HG02943 (cell line): ENCODE data around the gene FOXRED2.

Source experiments
- ATAC-seq: cut with Tn5 transposase; IDR thresholded peaks from one replicate; pipeline ENCODE4 v1.9.1; 2021; ENCODE audit warnings: mild to moderate bottlenecking, low read depth, moderate library complexity; ENCODE audit not compliant: unreplicated experiment

FOXRED2 gene

DNA sequence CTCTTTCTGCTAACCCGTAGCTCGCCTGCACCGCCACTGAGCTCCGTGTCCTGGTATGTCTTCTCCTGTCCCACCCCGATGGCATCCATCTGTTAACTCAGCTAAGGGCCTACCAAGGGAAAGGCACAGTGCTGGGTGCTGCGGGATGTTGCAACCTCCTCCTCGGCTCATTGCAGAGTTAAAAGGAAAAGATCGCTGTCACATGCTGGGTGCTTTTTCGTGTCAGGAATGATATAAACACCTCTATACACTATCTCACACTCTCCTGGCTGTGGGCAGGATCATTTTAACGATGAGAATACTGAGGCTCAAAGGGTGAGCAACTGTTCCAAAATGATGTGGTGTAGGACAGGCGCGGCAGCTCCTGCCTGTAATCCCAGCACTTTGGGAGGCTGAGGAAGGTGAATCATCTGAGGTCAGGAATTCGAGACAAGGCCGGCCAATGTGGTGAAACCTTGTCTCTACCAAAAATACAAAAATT lies 35.5 kb downstream of the FOXRED2 start:
- no peak for ATAC-seq

DNA sequence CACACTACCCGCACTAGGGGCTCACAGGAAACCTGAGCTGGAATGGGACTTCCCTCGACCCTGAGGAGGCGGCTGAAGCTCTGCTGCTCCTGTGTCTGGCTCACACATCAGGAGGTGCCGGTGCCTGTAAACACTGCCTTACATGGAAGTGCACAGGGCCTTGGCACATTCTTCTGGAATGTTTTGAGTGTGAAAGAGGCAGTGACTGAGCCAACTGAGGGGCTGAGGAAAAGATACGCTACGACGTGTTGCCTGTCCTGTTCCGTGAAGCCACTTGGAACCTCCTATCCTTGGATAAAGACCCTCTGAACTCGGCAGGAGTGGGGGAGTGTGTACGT lies 35.9 kb downstream of the FOXRED2 start:
- ATAC-seq: no peak

DNA sequence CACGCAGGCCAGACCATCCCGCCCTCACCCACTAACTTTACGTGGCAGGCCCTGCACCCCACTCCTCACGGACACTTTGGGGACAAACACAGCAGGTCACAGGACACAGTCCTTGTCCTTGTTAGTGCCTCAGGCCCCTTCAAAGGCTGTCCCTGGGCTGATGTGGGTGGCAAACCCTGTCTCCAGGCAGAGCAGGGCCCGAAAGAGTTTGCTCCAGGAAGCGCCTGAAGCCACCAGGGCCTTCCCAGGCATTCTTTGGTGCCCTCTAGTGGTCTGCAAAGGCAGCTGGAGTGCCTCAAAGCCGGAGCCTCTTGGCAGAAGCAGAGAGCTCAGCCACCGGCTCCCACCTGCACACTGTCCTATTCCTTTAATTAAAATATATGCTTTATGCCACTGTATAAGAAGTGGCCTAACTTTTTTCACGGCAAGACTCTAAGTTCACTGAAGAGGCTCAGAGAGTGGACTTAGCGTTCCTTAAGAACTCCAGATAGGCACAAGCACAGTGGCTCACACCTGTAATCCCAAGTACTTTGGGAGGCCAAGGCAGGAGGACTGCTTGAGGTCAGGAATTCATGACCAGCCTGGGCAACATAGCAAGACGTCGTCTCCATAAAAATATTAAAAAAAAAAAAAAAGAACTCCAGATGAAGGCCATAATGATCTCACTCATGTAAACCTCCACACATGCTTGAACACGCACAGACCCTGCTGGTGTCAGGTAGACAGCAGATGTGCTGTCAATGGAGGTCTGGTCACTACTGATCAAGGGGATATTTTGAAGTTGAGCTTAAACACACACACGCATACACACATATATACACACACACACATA lies 36.5 kb downstream of the FOXRED2 start:
- ATAC-seq: no peak

DNA sequence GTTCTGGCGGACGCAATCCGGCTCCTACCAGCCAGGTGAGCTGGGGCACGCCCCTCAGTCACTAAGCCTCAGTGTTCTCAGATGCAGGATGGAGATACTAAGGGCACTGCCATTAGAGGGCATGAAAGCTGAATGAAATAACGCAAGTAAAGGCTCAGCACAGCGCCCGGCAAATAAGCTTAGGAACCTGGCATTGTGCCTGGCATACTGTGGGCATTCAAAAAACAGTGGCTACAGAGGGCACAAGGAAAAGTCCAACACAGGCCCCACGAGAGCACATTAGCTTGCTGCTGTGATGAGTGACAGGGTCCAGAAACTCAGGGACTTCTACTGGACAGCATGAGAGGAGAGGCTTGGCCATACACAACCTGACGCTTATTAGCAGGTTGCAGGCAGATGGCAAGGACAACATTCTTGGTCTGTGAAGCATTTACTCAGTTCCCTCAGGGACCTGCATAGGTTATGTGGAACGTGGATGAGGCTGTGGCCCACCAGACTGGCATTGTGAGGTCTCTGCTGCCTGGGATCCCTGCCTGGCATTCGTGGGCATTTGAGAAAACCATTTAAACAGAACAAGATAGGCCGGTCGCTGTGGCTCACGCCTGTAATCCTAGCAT lies 37.6 kb downstream of the FOXRED2 start:
- ATAC-seq: no peak

DNA sequence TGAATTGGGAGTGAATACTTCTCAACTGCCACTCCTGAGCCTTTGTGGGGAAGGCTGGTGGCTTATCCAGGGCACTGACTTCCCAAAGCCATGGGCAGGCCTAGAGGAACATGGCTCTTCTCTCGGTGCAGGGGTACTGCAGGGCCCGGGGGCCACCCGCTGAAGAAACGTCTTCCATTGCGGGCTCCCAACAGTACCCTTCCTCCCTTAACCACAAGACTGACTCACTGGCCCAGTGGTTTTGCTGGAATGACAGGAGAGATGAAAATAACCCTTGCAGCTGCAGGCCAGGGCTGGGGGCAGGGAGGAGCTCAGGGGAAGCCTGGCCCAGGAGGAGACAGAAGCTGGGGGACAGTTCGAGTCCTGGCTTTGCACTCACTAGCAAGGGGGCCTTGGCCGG lies 38.9 kb downstream of the FOXRED2 start:
- no peak for ATAC-seq

DNA sequence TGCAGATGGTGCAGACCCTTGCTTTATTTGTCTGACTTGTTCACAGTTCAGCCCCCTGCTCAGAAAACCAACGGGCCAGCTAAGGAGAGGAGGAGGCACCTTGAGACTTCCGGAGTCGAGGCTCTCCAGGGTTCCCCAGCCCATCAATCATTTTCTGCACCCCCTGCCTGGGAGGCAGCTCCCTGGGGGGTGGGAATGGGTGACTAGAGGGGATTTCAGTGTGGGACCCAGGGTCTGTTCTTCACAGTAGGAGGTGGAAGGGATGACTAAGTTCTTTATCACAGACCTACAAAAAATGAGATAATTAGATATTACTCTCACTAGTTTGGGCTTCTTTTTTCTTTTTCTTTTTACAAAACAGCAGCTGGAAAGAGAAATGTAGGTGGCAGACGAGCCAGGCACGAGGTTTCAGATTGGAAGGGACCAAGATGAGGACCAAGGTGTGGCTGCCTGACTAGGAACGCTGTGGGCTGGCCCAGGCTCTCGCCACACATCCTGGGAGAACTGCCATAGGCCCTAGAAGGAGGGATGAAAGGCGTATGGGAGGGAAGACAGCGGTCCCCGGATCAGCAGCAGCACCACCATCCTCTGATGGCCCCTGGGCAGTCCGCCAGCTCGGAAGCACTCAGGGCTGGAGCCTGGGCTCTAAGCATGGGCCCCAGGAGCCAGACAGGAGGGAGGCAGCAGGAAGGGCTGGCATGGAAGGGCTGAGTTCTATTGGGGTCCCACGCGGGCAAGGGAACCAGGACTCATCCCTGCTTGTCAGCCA lies 39.6 kb downstream of the FOXRED2 start:
- no peak for ATAC-seq

DNA sequence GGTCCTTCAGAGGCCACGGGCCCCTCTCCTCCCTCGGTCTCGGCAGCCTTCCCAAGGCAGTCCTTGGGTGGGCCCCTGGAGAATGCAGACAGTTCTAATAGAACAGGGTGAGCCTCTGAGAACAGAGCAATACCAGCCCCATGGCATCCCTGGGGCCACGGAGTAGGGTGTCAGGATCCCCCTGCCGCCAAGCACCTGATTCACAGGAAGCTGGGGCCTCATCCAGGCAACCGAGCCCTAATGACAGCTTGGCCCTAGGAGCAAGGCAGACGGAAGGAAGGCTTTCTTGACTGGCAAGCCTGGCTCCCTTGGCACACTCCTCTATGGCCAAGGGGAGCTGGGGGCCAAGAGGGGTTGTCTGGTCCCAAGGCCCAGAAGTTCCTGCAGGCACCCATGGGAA lies 40.6 kb downstream of the FOXRED2 start:
- ATAC-seq: no peak

DNA sequence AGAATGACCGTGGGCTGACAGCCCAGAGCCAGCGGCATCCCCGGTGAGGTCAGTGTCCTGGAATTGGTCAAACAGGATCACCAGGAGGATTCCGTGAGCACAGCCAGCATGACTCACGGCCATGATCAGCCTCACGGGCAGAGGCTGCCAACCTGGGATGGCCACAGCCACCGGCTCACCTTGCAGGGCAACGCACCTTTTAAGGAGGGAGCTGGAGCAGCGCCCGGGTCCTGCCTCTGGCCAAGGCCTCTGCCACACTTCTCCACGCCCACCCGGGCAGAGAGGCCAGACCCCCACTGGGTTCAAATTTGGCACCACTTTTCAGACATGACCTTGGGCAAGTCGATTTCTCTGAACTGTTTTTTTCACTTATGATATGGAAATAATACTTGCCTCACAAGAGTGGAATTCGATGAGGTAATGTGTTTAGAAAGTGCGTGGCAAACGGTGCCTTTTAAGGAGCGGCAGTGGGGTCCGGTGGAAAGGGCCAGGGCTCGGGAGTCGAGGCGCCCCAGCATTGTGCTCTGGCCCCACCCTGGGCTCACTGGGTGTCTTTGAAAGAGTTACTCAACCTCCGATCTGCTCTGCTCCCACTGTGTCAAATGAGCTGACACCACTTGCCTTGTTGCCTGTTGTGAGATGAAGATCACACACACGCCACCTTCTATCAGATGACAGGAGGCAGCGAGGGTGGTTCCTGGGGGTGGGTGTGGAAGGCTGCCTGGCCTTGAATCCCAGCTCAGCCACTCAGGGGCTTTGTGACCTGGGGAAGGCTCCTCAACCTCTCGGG lies 41.4 kb downstream of the FOXRED2 start:
- no peak for ATAC-seq

DNA sequence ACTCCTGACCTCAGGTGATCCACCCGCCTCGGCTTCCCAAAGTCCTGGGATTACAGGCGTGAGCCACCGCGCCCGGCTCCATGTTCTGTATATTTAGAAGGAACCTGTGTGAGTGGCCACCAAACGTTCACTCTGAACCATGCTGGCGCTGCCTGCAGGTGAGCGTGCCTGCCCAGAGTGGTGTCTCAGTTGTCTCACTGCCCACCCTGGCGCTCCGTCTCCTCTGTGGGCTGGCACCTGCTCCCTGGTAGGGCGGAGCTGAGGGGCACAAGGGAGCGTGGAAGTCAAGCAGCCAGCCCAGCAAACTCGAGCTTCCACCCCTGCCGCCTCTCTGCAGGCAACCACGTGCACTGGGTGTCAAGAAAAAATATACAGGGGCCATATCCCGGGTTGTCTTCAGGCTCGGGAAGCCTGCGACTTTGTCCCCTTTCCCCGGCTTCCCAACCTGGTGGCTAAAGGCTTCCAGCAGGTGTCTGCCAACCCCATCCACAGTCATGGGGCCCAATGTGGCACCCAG lies 42.1 kb downstream of the FOXRED2 start:
- ATAC-seq: no peak

DNA sequence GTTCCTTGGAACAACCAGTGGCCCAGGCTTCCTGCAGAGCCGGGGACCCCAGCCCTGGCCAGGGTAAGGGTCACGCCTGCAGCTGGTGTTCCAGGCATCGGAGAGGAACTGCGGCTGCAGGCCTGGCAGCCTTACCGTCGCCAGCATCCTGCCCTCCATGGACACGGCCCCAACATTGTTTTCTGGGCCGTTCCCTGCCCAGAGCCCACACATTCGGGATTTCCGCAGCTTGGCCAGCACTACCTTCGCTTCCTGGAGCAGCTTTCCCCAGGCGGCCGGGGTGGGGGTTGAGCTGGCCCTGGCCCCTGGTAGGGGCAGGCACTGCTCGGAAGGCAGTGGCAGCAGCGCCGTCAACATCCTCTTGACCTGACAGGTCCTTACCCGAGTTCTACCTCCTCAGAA lies 43.1 kb downstream of the FOXRED2 start:
- ATAC-seq: no peak

DNA sequence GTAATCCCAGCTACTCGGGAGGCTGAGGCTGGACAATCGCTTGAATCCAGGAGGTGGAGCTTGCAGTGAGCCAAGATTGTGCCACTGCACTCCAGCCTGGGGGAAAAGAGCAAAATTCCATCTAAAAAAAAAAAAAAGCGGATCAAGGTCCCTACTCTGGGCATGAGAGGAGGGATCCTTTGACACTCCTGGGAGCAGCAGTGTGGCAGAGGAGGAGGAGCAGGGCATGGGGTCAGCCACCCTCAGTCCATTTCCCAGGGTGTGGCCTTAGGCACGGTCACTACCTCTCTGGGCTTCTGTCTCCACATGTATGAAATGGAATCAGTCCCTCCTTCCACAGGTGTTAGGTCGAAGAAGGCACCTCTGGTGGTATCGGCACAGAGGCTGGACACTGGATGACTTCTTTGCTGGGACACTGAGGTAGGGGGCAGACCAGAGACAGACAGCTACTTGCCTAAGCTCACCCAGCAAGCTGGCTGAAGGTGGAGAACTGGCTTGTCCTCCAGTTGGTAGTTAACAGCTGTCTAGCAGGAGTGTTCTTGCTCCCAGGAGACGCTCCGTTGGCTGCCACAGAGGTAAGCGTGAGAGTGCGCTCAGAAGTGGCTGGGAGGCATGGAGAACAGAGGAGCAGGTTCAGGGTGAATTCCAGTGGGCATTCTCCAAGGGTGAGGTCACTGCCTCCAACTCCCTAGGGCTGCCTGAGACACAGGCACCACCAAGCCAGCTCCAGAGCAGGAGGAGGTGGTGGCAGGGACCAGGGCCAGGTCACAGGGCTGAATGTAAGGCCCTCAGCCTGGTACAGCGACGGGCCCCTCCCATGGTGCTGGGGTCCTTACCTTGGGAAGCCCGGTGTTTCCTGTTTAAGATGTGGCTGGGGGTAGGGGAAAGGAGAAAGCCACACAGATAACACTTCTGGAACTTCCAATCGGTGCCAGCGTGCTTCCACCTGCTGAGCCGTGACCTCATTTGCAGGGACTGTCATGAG lies 44.9 kb downstream of the FOXRED2 start:
- no peak for ATAC-seq

DNA sequence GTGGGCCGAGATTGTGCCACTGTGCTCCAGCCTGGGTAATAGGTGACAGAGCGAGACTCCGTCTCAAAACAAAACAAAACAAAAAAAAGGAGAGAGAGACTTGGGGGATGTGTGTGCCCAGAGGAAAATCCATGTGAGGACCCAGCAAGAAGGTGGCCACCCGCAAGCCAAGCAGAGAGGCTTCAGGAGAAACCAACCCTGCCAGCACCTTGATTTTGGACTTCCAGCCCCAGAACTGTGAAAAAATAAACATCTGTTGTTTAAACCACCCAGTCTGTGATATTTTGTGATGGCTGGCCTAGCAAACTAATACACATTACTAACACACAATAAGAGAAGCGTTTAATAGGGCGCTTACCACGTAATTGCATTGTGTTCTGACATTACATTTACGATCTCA lies 46.6 kb downstream of the FOXRED2 start:
- ATAC-seq: no peak

DNA sequence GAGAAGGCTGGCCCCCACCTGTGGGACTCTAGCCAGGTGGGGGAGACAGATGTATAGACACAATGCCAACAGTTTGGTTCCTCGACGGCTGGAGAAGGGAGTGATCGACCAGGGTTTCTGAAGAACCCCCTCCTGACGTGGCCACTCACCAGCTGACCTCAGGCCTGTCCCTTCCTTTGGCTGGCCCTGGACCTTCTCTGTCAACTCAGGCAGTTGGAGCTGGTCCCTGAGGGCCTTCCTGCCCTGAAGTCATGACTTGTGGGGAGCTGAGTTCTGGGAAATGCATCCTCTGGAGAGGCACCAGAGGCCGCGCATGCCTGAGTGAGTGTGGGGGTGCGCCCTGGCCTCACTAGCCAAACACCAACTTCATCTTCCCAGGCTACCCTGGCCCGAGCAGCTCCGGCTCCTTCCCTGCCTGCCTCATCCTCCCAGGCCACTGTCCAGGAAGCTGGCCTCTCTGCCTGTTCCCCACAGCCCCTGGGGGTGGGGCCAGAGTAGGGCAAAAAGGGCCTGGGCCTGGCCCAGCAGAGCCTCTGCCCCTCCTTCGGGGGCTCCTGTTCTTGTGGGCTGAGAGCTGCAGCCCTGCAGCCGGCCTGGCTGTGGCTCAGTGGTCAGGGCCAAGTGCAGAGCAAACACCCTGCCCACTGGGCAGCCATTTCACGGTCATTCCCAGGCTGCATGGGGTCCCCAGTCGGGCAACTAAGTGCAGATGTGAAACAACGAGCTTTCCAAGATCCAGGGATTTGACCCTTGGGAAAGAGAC lies 49.0 kb downstream of the FOXRED2 start:
- ATAC-seq: no peak

DNA sequence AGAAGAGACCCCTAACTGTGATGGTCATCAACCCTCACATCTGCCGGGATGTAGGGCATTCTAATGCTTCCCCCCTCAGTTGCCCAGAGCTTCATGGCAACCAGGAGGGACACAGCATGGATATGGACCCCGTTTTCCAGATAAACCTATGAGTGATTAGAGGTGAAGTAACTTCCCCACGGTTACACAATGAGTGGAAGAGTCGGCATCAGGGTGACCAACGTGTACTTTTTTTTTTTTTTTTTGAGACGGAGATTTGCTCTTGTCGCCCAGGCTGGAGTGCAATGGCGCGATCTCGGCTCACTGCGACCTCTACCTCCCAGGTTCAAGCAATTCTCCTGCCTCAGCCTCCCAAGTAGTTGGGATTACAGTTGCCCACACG lies 50.4 kb downstream of the FOXRED2 start:
- ATAC-seq: no peak

DNA sequence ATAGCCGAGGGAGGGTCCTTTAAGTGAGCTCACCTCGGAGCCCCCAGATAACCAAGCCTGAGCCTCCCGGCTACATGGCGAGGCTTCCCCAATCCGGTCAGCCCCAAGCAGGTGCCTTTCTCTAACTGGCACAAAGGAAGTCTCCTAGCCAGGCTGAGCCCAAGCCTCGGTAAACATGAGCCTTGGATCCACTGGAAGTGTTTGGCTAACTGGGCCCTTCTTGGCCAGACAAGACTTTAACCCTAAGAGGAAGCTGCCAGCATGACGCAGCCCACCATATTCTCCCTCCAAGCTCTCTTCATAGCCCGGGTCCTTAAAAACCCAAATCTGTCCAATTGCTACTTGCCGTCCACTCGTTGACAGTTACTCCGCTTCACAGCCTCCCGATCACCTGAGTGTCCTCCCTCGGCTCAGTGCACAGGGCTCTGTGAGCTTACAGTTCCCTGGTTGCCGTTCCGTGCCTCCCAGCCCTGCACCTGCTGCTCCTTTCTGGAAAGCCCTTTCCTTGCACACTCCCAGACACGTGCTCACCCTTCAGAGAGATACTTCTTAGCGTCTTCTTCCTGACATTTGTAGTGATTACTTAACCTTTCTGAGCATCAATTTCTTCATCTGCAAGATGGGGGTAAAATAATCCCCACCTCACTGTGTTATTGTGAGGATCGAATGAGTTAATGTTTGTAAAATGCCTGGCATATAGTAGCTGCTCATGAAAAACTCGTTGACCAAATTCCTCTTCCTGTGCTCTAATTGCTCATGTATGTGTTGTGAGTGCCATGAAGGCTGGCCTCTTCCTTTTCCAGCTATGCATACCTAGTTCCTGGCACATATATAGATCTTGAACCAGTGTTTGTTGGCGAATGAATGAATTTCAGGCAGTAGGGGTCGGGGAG lies 51.0 kb downstream of the FOXRED2 start:
- no peak for ATAC-seq

DNA sequence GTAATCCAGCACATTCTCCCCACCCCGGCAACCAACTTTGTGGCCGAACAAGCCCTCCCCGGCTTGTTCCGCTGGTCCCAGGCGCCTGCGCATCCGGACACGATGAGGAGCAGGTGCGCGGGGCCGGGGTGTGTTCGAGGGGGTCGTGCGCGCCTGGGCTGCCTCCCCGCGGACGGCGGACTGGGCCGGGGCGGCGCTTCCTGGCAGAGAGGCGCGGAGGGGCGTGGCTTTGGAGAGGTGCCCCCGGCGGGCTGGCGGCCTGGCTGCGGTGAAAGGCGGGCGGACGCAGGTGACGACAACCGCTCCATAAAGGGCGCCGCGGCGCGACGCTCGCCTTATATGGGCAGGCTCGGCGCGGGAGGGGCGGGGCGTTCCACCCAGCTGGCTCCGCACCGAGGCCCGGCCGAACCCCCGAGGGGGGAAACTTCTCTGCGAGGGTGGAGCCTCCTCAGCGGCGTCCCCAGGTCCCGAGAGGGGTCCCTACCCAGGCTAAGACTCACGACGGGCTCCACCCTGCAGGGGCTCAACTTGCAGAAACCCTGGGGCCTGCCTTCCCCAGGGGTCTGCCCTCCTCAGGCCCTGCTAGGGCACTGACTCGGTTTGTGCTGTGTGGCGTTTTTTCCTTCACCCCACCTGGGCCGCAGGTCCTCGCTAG lies 51.8 kb downstream of the FOXRED2 start:
- ATAC-seq: peak; percentile 49

DNA sequence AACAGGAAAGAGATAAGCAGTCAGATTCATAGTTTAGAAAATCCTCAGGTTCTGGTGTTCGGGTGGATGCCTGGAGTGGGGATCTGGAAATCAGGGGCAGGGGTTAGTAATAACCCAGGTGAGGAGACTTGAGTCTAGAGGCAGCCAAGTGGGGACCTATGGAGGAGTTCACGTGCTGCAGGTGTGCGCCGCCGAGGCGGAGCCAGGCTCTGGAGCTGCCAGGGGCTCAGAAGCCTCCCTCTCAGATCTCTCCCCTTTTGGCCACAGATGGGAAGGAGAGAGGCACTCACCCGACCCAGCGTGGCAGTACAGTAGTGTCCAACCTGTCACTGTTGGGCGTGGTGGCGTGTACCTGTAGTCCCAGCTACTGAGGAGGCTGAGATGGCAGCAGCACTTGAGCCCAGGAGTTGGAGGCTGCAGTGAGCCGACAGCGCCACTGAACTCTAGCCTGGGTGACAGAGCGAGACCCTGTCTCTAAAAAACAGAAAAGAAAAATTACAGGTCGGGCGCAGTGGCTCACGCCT lies 52.9 kb downstream of the FOXRED2 start:
- no peak for ATAC-seq
